HCT116 (cell line): Measurements from ENCODE around the gene XNDC1N.

Source experiments
- CBX3 ChIP-seq: IDR thresholded peaks from 2 replicates; pipeline ENCODE4 v1.6.1; 2012; ENCODE audit warnings: low read depth
- EGR1 ChIP-seq: IDR thresholded peaks from 2 replicates; pipeline ENCODE4 v1.6.1; 2012; ENCODE audit warnings: low read depth
- EZH2phosphoT487 ChIP-seq: fragments of 200-600 bp; IDR thresholded peaks from 2 replicates; pipeline ENCODE4 v1.6.1; 2018; ENCODE audit warnings: antibody characterized with exemption, borderline replicate concordance
- POLR2A ChIP-seq: IDR thresholded peaks from 2 replicates; pipeline ENCODE4 v1.7.0; 2011; ENCODE audit warnings: borderline replicate concordance; ENCODE audit not compliant: insufficient read depth, insufficient read length; ENCODE audit errors: extremely low read depth
- SP1 ChIP-seq: IDR thresholded peaks from 2 replicates; pipeline ENCODE4 v1.6.1; 2012; ENCODE audit warnings: low read depth
- TF ChIP-seq, protein P1 (sequence below), 3 experiments: fragments of 200-600 bp in 1 of 3; sonication (generic) in 1 of 3; IDR thresholded peaks in 2 of 3; conservative IDR thresholded peaks in 1 of 3; 2 replicates each; pipeline ENCODE4 v1.5.1; 2012 to 2017; ENCODE audit warnings: low read depth in 2 of 3, low read length in 2 of 3, antibody characterized with exemption in 1 of 3, borderline replicate concordance in 1 of 3, control low read depth in 1 of 3, mild to moderate bottlenecking in 1 of 3, mixed read lengths in 1 of 3, mixed run types in 1 of 3, moderate library complexity in 1 of 3; ENCODE audit not compliant: insufficient read depth in 1 of 3
- TF ChIP-seq, protein P2 (sequence below): IDR thresholded peaks from 2 replicates; pipeline ENCODE4 v1.6.1; 2011; ENCODE audit warnings: mild to moderate bottlenecking, low read length, moderate library complexity; ENCODE audit not compliant: insufficient replicate concordance; ENCODE audit errors: extremely low read depth
- TF ChIP-seq, protein P3 (sequence below): IDR thresholded peaks from 2 replicates; pipeline ENCODE4 v1.6.1; 2012; ENCODE audit warnings: low read depth
- TF ChIP-seq, protein P4 (sequence below): IDR thresholded peaks from 2 replicates; pipeline ENCODE4 v1.6.1; 2012

DNA sequence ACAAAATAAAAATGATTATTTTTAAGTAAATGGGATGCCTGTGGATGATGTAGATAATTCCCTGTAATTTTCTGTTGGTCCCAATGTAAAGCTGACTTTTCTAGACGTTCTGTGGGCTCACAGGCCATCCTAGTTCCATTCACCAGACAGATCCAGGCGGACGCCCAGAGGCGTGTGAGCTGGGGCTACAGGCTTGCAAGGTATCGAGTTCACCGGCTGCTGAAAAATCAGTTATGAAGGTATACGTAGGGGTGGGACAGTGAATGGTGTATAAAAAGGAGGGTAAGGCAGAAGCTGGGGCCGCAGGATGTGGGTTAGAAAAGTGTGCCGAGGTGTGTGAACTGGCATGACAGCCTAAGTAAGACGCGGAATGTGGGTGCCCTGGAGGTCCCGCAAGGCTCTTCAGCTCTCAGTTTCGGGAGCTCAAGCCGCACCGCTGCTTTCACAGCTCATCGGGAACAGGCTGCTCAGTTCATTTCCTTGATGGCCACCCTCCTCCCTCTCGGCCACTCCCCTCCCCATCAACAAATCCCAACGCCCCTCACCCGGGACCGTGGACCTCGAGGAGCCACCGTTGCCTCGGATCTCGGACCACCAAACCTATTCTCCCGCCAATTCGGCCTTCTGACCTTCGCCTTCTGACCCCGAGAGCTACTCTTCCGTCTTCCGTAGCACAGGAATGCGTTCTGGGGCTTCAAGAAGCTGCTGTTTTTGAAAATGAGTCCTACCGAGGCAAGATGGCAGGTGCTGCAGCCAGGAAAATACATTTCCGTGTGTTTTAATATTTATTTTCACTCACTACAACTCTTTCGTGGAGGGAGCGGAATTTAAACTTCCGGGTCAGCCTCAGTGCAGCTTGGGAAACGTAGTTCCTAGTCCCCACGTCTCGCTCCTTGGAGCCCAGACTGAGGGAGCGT, at the start of gene XNDC1N:
- TF ChIP-seq, protein P1, sequence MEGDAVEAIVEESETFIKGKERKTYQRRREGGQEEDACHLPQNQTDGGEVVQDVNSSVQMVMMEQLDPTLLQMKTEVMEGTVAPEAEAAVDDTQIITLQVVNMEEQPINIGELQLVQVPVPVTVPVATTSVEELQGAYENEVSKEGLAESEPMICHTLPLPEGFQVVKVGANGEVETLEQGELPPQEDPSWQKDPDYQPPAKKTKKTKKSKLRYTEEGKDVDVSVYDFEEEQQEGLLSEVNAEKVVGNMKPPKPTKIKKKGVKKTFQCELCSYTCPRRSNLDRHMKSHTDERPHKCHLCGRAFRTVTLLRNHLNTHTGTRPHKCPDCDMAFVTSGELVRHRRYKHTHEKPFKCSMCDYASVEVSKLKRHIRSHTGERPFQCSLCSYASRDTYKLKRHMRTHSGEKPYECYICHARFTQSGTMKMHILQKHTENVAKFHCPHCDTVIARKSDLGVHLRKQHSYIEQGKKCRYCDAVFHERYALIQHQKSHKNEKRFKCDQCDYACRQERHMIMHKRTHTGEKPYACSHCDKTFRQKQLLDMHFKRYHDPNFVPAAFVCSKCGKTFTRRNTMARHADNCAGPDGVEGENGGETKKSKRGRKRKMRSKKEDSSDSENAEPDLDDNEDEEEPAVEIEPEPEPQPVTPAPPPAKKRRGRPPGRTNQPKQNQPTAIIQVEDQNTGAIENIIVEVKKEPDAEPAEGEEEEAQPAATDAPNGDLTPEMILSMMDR (IDR thresholded peaks at IDR 0.05 in 2 of 3, conservative IDR thresholded peaks at IDR 0.05 in 1 of 3; ENCODE audit: borderline replicate concordance in 1 of 3, insufficient read depth in 1 of 3, low read depth in 2 of 3, low read length in 2 of 3) = no peak
- TF ChIP-seq, protein P2, sequence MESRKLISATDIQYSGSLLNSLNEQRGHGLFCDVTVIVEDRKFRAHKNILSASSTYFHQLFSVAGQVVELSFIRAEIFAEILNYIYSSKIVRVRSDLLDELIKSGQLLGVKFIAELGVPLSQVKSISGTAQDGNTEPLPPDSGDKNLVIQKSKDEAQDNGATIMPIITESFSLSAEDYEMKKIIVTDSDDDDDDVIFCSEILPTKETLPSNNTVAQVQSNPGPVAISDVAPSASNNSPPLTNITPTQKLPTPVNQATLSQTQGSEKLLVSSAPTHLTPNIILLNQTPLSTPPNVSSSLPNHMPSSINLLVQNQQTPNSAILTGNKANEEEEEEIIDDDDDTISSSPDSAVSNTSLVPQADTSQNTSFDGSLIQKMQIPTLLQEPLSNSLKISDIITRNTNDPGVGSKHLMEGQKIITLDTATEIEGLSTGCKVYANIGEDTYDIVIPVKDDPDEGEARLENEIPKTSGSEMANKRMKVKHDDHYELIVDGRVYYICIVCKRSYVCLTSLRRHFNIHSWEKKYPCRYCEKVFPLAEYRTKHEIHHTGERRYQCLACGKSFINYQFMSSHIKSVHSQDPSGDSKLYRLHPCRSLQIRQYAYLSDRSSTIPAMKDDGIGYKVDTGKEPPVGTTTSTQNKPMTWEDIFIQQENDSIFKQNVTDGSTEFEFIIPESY = no peak
- TF ChIP-seq, protein P3, sequence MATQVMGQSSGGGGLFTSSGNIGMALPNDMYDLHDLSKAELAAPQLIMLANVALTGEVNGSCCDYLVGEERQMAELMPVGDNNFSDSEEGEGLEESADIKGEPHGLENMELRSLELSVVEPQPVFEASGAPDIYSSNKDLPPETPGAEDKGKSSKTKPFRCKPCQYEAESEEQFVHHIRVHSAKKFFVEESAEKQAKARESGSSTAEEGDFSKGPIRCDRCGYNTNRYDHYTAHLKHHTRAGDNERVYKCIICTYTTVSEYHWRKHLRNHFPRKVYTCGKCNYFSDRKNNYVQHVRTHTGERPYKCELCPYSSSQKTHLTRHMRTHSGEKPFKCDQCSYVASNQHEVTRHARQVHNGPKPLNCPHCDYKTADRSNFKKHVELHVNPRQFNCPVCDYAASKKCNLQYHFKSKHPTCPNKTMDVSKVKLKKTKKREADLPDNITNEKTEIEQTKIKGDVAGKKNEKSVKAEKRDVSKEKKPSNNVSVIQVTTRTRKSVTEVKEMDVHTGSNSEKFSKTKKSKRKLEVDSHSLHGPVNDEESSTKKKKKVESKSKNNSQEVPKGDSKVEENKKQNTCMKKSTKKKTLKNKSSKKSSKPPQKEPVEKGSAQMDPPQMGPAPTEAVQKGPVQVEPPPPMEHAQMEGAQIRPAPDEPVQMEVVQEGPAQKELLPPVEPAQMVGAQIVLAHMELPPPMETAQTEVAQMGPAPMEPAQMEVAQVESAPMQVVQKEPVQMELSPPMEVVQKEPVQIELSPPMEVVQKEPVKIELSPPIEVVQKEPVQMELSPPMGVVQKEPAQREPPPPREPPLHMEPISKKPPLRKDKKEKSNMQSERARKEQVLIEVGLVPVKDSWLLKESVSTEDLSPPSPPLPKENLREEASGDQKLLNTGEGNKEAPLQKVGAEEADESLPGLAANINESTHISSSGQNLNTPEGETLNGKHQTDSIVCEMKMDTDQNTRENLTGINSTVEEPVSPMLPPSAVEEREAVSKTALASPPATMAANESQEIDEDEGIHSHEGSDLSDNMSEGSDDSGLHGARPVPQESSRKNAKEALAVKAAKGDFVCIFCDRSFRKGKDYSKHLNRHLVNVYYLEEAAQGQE = no peak
- no peak for TF ChIP-seq SP1
- TF ChIP-seq EGR1 = no peak; the same call in 1 of the 2 replicates
- TF ChIP-seq POLR2A = no peak
- no peak for TF ChIP-seq EZH2phosphoT487
- no peak for TF ChIP-seq CBX3
- TF ChIP-seq, protein P4, sequence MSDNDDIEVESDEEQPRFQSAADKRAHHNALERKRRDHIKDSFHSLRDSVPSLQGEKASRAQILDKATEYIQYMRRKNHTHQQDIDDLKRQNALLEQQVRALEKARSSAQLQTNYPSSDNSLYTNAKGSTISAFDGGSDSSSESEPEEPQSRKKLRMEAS = 0 out of 2 replicates have a peak, but pooled peaks have one; percentile 62
